Gastrocnemius medialis (tissue), 4 donors: ENCODE measurements around the gene IRF2BPL.

Experiments
- CTCF ChIP-seq, 5 experiments: fragments of 450-650 bp in 3 of 5; fragments of 200-600 bp in 2 of 5; sonication (generic) in 2 of 5; IDR thresholded peaks in 4 of 5; conservative IDR thresholded peaks in 1 of 5; 1 replicate in 4 of 5; 2 replicates in 1 of 5; pipeline ENCODE4 v1.5.1; 2016 to 2019; ENCODE audit warnings: antibody characterized with exemption in 5 of 5, mild to moderate bottlenecking in 3 of 5, moderate library complexity in 3 of 5
- POLR2A ChIP-seq, 2 donors: fragments of 450-650 bp; IDR thresholded peaks; one replicate each; pipeline ENCODE4 v1.6.1; 2017; ENCODE audit warnings: antibody characterized with exemption in 2 of 2, mild to moderate bottlenecking in 2 of 2, moderate library complexity in 2 of 2

GRCh38 chr14:76998910-76999309, 29.6 kb downstream of the IRF2BPL start:
- TF ChIP-seq CTCF (IDR thresholded peaks at IDR 0.05 in 4 of 5, conservative IDR thresholded peaks at IDR 0.05 in 1 of 5), result no peak
- no peak for TF ChIP-seq POLR2A (IDR thresholded peaks at IDR 0.05)
